Endothelial cell of umbilical vein (primary cell): ENCODE data around the gene LRRC23. TPM values are rescaled to one million over a fixed set of nuclear protein-coding genes. Genes with fewer than 3 reads are reported as not detected.

Source experiments
- BruUV-seq: library from RNA; stranded (reverse); fragments of 400-500 nt; replicated peaks from 2 replicates; lab custom pipeline; 2021; lab: Mats Ljungman, UMichigan
- CTCF ChIA-PET: fragments of 300-600, 350-600 bp; sonication (Branson Sonifier 250); formaldehyde crosslinking; loops from one replicate; lab custom pipeline; 2021; ENCODE audit warnings: antibody characterized with exemption, inconsistent platforms; lab: Charles Lee
- POLR2A ChIA-PET: fragments of 300-600, 350-600 bp; sonication (Branson Sonifier 250); formaldehyde crosslinking; loops from one replicate; lab custom pipeline; 2021; ENCODE audit warnings: antibody characterized with exemption, inconsistent platforms; lab: Charles Lee
- DNase-seq: peaks from one replicate; pipeline ENCODE4 v3.0.0-alpha.2; 2011; ENCODE audit warnings: low read depth, low spot score
- FAIRE-seq: peaks from 2 replicates; lab custom pipeline; 2011; peaks lifted over from hg19 to GRCh38; lab: Jason Lieb, UNC
- H2AFZ ChIP-seq: 2 replicates; pipeline ENCODE4 v1.6.0; 2012; ENCODE audit warnings: low read depth, low read length, control low read depth, inconsistent platforms
- H3K27ac ChIP-seq: 2 replicates; pipeline ENCODE4 v1.5.1; 2011; ENCODE audit warnings: low read depth, mild to moderate bottlenecking, control low read depth, low read length, moderate library complexity; ENCODE audit not compliant: insufficient read depth
- H3K27me3 ChIP-seq, 2 experiments: 2 replicates each; pipeline versions ENCODE4 v1.6.0 to v1.6.1; 2011; ENCODE audit warnings: low read length in 2 of 2, mixed read lengths in 1 of 2; ENCODE audit not compliant: control insufficient read depth in 2 of 2, insufficient read depth in 2 of 2
- H3K36me3 ChIP-seq, 2 experiments: 2 replicates in 1 of 2; 3 replicates in 1 of 2; pipeline ENCODE4 v1.5.1; 2011; ENCODE audit warnings: low read length in 2 of 2, mild to moderate bottlenecking in 1 of 2, moderate library complexity in 1 of 2; ENCODE audit not compliant: control insufficient read depth in 2 of 2, insufficient read depth in 2 of 2; ENCODE audit errors: extremely low read depth in 1 of 2
- H3K4me1 ChIP-seq: 3 replicates; pipeline ENCODE4 v1.5.1; 2011; ENCODE audit warnings: mild to moderate bottlenecking, low read length; ENCODE audit not compliant: control insufficient read depth, insufficient read depth; ENCODE audit errors: extremely low read depth
- H3K4me2 ChIP-seq: 2 replicates; pipeline ENCODE4 v1.6.1; 2011; ENCODE audit warnings: low read length, control low read depth, mixed read lengths; ENCODE audit not compliant: insufficient read depth
- H3K4me3 ChIP-seq, 3 experiments: fragments of 200-600 bp in 1 of 3; sonication (generic), shearing (Covaris generic) in 1 of 3; replicated peaks in 1 of 3; 2 replicates each; pipeline ENCODE4 v1.5.1; 2011 to 2016; ENCODE audit warnings: control low read depth in 3 of 3, low read length in 3 of 3, mild to moderate bottlenecking in 2 of 3, inconsistent platforms in 1 of 3, low read depth in 1 of 3, moderate library complexity in 1 of 3; ENCODE audit not compliant: insufficient read depth in 1 of 3
- H3K79me2 ChIP-seq: 2 replicates; pipeline ENCODE4 v1.6.0; 2012; ENCODE audit warnings: low read length, inconsistent platforms; ENCODE audit not compliant: control insufficient read depth, insufficient read depth
- H3K9ac ChIP-seq: replicated peaks from 2 replicates; pipeline ENCODE3; 2011; ENCODE audit warnings: low read length, control low read depth; ENCODE audit not compliant: insufficient read depth; ENCODE audit errors: extremely low read depth
- H3K9me1 ChIP-seq: replicated peaks from 3 replicates; pipeline ENCODE4 v1.6.0; 2011; ENCODE audit warnings: mild to moderate bottlenecking, low read length; ENCODE audit not compliant: control insufficient read depth, insufficient read depth; ENCODE audit errors: extremely low read depth
- H3K9me3 ChIP-seq: replicated peaks from 2 replicates; pipeline ENCODE4 v1.5.1; 2012; ENCODE audit warnings: low read length, inconsistent platforms; ENCODE audit not compliant: control insufficient read depth, insufficient read depth
- H4K20me1 ChIP-seq: replicated peaks from 2 replicates; pipeline ENCODE3; 2011; ENCODE audit warnings: mild to moderate bottlenecking, low read length; ENCODE audit not compliant: control insufficient read depth, insufficient read depth; ENCODE audit errors: extremely low read depth
- CTCF ChIP-seq, 2 donors: IDR thresholded peaks; 1 replicate in 1 of 2; 2 replicates in 1 of 2; pipeline ENCODE4 v1.5.1; 2011; ENCODE audit warnings: low read length in 2 of 2, mild to moderate bottlenecking in 2 of 2, moderate library complexity in 2 of 2, control low read depth in 1 of 2, inconsistent platforms in 1 of 2, low read depth in 1 of 2; ENCODE audit not compliant: insufficient read depth in 1 of 2; ENCODE audit errors: extremely low read depth in 1 of 2
- GATA2 ChIP-seq: IDR thresholded peaks from 2 replicates; pipeline ENCODE4 v1.7.0; 2011; ENCODE audit warnings: low read depth, mild to moderate bottlenecking, moderate library complexity, mixed read lengths, low read length; ENCODE audit not compliant: insufficient read length, insufficient read depth
- JUN ChIP-seq: IDR thresholded peaks from 2 replicates; pipeline ENCODE4 v1.6.1; 2011; ENCODE audit warnings: borderline replicate concordance, low read depth; ENCODE audit not compliant: insufficient read length, insufficient read depth
- POLR2A ChIP-seq: IDR thresholded peaks from 2 replicates; pipeline ENCODE4 v1.6.1; 2012; ENCODE audit warnings: low read depth, mild to moderate bottlenecking, control low read depth, low read length
- POLR2AphosphoS5 ChIP-seq: IDR thresholded peaks from 2 replicates; pipeline ENCODE4 v1.6.1; 2012; ENCODE audit warnings: low read depth, mild to moderate bottlenecking, control low read depth, low read length, moderate library complexity; ENCODE audit not compliant: insufficient read depth
- dilution Hi-C: fragments of 300-500 bp; cut with MboI; formaldehyde crosslinking; loops from one replicate; pipeline ENCODE4 v1.15.0; 2019; ENCODE audit warnings: low sequenced_read_pairs; ENCODE audit not compliant: extremely low pct_ligation_motif_present
- intact Hi-C: fragments of 100-400 bp; cut with micrococcal nuclease; formaldehyde crosslinking; loops from one replicate; pipeline ENCODE4 v1.10.0; 2022
- polyA plus RNA-seq, 4 experiments: library from polyadenylated mRNA; depleted of rRNA in 3 of 4; stranded (reverse) in 3 of 4; unstranded in 1 of 4; fragments of >200 nt; gene quantifications; 2 replicates each; pipeline versions ENCODE4 v1.2.1 to v1.2.3, GENCODE V29; 2011 to 2012; ENCODE audit warnings: missing spikeins in 1 of 4
- total RNA-seq: library from RNA; stranded (reverse); gene quantifications from 2 replicates; pipeline ENCODE4 v1.2.3, GENCODE V29; 2021

Gene LRRC23
- total and polyA plus RNA-seq, 2 donors (not counting 3 experiments of a cell fraction or from before 2014, with no cell fraction given): 3.1 to 3.5 TPM

GRCh38 chr12:6929466-6930452 lies 25.1 kb downstream of the LRRC23 start:
- Histone ChIP-seq H3K4me2 (peak overlapping the region; percentile 87), H4K20me1 (peaks cover 8% of the 10 kb centered on the region), H3K27me3 (no peaks in the 10 kb centered on the region), H3K4me1 (peaks cover 62% of the 10 kb centered on the region), H3K36me3 (peaks cover 2 to 3% of the 10 kb centered on the region in 2 experiments), H3K9ac (peak overlapping the region; percentile 75), H3K27ac (no peak overlapping the region), H3K9me1 (no peaks in the 10 kb centered on the region), H2AFZ (no peak overlapping the region), H3K9me3 (no peaks in the 10 kb centered on the region), H3K4me3 (peak overlapping the region; percentile 88 to 92 (median 90)), H3K79me2 (peaks cover 63% of the 10 kb centered on the region)
- FAIRE-seq (no peak), DNase-seq (no peak)
- dilution Hi-C loops (no loop called here), intact Hi-C loops (no loop called here)
- TF ChIP-seq POLR2A (no peak), CTCF (IDR thresholded peaks at IDR 0.05; ENCODE audit: extremely low read depth in 1 of 2, insufficient read depth in 1 of 2, low read depth in 1 of 2, low read length in 2 of 2) (no peak), GATA2 (no peak), JUN (no peak), POLR2AphosphoS5 (no peak)
- TSS peak; percentile 7 for BruUV-seq
- ChIA-PET POLR2A (interaction anchor here (1.2 kb wide), 1 partner anchor 8 kb away, joined by 4 read pairs; no protein-coding TSS in a partner anchor), CTCF (interaction anchor here (1.1 to 2.0 kb wide), 3 partner anchors 8 to 57 kb away, joined by 3 to 11 read pairs (median 5); partner anchors contain the start of gene SPSB2)
